ENCODE measurements around the gene RNASE1. TPM values are rescaled to one million over a fixed set of nuclear protein-coding genes. Genes with fewer than 3 reads are reported as not detected.
"Not testable (repeated sequence)": the region's sequence is repeated elsewhere in the genome, so short reads cannot be mapped to it uniquely, and the experiment has no call there.

RNASE1 gene
- total RNA-seq, 2 experiments from 2014 or later = not detected

DNA sequence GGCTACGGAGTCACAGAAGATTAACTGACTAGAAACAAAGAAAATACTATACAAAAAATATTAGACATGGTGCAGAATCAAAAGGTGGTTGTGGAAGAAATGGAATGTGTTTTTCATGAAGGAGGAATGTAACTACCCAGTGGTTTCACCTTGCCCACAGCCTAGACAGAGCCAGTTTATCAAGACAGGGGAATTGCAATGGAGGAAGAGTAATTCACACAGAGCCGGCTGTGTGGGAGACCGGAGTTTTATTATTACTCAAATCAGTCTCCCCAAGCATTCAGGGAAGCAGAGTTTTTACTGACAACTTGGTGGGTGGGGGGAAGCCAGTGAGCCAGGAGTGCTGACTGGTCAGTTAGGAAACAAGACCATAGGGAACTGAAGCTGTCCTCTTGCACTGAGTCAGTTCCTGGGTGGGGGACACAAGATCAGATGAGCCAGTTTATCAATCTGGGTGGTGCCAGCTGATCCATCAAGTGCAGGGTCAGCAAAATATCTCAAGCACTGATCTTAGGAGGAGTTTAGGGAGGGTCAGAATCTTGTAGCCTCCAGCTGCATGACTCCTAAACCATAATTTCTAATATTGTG lies 19.0 kb upstream of the RNASE1 start:
- not testable (repeated sequence) for ATAC-seq; H3K27ac Mint-ChIP-seq; H3K9me3 Mint-ChIP-seq (ENCODE audit: low read depth); H3K4me3 Mint-ChIP-seq; H3K36me3 Mint-ChIP-seq; H3K4me1 Mint-ChIP-seq; DNase-seq
- peaks cover 25% of the 10 kb centered on the region for H3K27me3 Mint-ChIP-seq
- CTCF ChIA-PET = interaction anchor here (1.2 kb wide), 1 partner anchor 131 kb away, joined by 3 read pairs; no protein-coding TSS in a partner anchor

GRCh38 chr14:20820063-20820904 lies 17.6 kb upstream of the RNASE1 start:
- DNase-seq (no peak), ATAC-seq (no peak)
- Mint-ChIP-seq H3K27ac (no peak overlapping the region), H3K4me3 (no peak overlapping the region), H3K27me3 (peaks cover 25% of the 10 kb centered on the region), H3K36me3 (no peaks in the 10 kb centered on the region), H3K9me3 (ENCODE audit: low read depth) (no peaks in the 10 kb centered on the region), H3K4me1 (no peaks in the 10 kb centered on the region)
- CTCF ChIA-PET = no interaction called here

DNA sequence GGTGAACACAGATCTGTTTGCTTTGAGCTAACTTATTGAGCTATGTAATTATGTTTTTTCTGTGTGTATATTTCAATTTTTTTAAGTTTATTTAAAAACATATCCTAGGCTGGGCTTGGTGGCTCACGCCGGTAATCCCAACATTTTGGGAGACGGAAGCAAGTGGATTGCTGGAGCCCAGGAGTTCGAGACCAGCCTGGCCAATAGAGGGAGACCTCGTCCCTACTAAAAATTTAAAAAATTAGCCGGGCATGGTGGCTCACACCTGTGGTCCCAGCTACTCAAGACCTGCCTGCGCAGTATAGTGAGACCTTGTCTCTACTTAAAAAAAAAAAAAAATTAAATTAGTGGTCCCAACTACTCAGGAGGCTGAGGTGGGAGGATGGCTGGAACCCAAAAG lies 16.2 kb upstream of the RNASE1 start:
- peaks cover 19% of the 10 kb centered on the region for H3K27me3 Mint-ChIP-seq
- no peaks in the 10 kb centered on the region for H3K4me1 Mint-ChIP-seq
- no peak overlapping the region for H3K27ac Mint-ChIP-seq
- no peak for DNase-seq
- H3K4me3 Mint-ChIP-seq = no peak overlapping the region
- CTCF ChIA-PET = no interaction called here
- ATAC-seq = no peak
- H3K36me3 Mint-ChIP-seq = no peaks in the 10 kb centered on the region
- no peaks in the 10 kb centered on the region for H3K9me3 Mint-ChIP-seq (ENCODE audit: low read depth)

DNA sequence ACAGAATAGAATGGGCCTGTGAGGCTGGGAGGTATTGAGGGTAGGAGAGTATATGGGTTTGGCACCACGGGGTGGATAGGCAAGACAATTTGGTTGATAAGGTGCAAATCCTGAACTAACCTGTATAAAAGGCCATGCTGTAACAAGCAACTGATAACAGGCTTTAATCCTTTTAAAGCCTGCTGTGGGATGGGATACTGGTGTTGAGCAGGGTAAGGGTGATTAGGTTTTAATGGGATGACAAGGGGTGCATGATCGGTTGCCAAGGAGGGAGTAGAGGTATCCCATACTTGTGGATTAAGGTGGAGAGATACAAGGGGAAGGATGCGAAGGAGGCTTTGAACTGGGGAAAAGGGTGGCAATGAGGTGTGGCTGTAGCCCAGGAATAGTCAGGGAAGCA lies 13.3 kb upstream of the RNASE1 start:
- H3K9me3 Mint-ChIP-seq (ENCODE audit: low read depth); CTCF ChIA-PET; H3K4me1 Mint-ChIP-seq; H3K4me3 Mint-ChIP-seq; DNase-seq; H3K27ac Mint-ChIP-seq; ATAC-seq; H3K36me3 Mint-ChIP-seq; H3K27me3 Mint-ChIP-seq: not testable (repeated sequence)

DNA sequence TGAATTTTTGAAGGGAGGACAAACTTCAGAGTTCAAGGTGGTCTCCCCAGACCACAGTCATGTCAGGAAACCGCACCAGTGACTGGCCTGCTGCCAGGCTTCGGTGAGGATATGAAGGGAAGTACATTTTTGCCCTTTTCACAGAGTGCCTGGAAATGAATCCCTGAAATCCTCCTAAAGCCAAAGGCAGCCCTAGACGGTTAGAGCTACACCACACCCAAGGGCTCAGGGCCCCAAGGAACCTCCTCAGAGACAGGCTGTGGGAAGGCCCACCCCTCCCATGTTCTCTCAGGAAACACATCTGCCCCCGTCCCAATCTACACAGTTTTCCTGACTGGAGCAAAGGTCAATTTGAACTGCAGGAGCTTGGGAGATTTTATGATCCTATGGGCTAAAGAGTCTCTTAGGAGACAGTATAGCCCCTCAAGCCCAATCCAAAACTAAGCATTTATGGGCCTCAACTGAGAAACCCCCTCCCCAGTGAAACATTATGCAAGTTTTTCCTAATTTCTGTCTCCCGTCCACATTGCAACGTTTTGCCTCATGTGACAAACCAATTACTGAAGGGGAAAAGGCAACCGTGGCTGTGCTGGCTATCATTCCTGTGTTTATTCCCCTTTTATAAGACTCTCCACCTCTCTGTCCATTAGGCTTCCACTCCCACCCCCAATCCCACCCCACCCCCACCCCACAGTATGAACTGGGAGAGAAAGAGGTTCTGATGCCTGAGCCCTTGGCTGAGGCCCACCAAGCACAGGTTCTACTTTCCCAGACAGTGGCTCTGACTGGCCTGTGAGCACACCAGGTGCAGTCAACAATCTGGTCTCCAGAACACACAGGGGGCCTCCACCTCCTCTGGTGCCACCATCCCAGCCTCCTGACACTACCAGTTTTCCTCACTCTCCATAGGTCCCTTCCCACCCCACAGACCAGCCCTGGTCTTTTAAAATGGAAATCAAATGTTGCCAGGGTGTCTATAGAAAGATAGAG lies 9.6 kb upstream of the RNASE1 start:
- no peak overlapping the region for H3K27ac Mint-ChIP-seq
- no peak overlapping the region for H3K4me3 Mint-ChIP-seq
- no peak for DNase-seq
- peaks cover 19% of the 10 kb centered on the region for H3K27me3 Mint-ChIP-seq
- no peaks in the 10 kb centered on the region for H3K9me3 Mint-ChIP-seq (ENCODE audit: low read depth)
- H3K36me3 Mint-ChIP-seq = no peaks in the 10 kb centered on the region
- ATAC-seq = no peak
- no peaks in the 10 kb centered on the region for H3K4me1 Mint-ChIP-seq
- CTCF ChIA-PET = no interaction called here

DNA sequence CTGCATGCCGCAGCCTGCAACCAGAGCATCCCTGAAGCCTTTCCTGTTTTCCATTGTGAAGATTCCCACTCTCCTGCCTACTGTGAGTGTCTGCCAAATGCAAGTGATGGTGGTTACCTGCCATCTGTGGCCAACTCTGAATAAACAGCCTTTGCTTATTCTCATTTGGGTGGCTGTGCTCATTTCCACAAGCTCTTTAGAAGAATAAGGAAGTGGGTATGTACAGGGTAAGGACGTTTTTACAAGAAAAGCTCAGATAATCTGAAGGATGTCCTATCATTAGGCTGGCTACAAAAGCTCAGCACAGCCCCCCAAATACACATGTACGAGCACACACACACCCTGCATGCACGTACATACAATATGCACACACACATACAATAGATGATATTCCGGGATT lies 7.3 kb upstream of the RNASE1 start:
- H3K36me3 Mint-ChIP-seq = no peaks in the 10 kb centered on the region
- ATAC-seq (no peak), DNase-seq (no peak)
- no peak overlapping the region for H3K27ac Mint-ChIP-seq
- H3K9me3 Mint-ChIP-seq (ENCODE audit: low read depth) = no peaks in the 10 kb centered on the region
- peaks cover 34% of the 10 kb centered on the region for H3K27me3 Mint-ChIP-seq
- H3K4me1 Mint-ChIP-seq = no peaks in the 10 kb centered on the region
- no peak overlapping the region for H3K4me3 Mint-ChIP-seq
- CTCF ChIA-PET = no interaction called here

DNA sequence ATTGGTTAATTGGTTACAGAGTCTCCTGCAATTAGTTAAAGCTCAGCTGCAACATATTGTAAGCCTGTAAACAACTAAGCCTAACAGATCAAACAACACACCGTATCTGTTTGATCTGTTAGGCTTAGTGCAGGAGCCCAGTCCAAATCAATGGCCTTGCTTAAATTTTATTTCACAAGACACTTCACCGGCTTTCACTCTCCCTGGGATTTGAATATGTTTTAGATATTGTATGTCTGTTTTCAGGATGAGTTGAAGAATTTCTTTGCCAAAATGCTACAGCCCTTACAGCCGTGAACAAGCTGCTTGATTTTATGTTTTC lies 5.5 kb upstream of the RNASE1 start:
- Mint-ChIP-seq H3K9me3 (ENCODE audit: low read depth) (no peaks in the 10 kb centered on the region), H3K27ac (no peak overlapping the region), H3K4me3 (no peak overlapping the region), H3K27me3 (peaks cover 37% of the 10 kb centered on the region), H3K36me3 (no peaks in the 10 kb centered on the region), H3K4me1 (no peaks in the 10 kb centered on the region)
- CTCF ChIA-PET = interaction anchor here (1.3 kb wide), 1 partner anchor 9 kb away, joined by 3 read pairs; no protein-coding TSS in a partner anchor
- DNase-seq = no peak
- ATAC-seq = no peak

GRCh38 chr14:20807304-20808161 lies 4.9 kb upstream of the RNASE1 start:
- H3K36me3 Mint-ChIP-seq = no peaks in the 10 kb centered on the region
- no peaks in the 10 kb centered on the region for H3K4me1 Mint-ChIP-seq
- CTCF ChIA-PET = interaction anchor here (1.3 kb wide), 1 partner anchor 8 kb away, joined by 3 read pairs; no protein-coding TSS in a partner anchor
- H3K27ac Mint-ChIP-seq = no peak overlapping the region
- ATAC-seq = no peak
- H3K9me3 Mint-ChIP-seq (ENCODE audit: low read depth) = no peaks in the 10 kb centered on the region
- no peak overlapping the region for H3K4me3 Mint-ChIP-seq
- peaks cover 37% of the 10 kb centered on the region for H3K27me3 Mint-ChIP-seq
- no peak for DNase-seq

DNA sequence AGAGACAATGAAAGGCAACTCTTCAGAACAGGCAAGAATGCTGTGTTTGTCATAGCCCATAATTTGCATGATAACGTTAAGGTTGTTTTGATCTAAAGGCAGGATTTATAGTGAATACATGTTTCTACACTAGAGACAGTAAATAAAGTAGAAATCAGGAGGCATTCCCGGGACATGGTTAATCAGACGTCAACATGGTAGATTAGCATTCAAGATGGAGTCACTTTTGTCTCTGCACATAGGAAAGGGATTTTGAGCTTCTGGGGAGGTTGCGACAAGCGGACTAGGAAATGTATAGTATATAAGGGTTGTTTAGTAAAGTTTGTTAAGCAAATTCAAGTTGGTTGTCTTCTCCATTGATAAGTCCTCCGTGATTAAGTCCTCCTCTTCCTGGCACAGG lies 2.8 kb upstream of the RNASE1 start:
- DNase-seq (no peak), ATAC-seq (no peak)
- no peak overlapping the region for H3K4me3 Mint-ChIP-seq
- H3K4me1 Mint-ChIP-seq = peaks cover 11% of the 10 kb centered on the region
- no peaks in the 10 kb centered on the region for H3K9me3 Mint-ChIP-seq (ENCODE audit: low read depth)
- H3K27me3 Mint-ChIP-seq = peaks cover 46% of the 10 kb centered on the region
- H3K27ac Mint-ChIP-seq = no peak overlapping the region
- H3K36me3 Mint-ChIP-seq = no peaks in the 10 kb centered on the region
- CTCF ChIA-PET = no interaction called here

GRCh38 chr14:20803223-20803622 lies 579 bp upstream of the RNASE1 start:
- ATAC-seq (no peak), DNase-seq (no peak)
- Mint-ChIP-seq H3K4me1 (peaks cover 11% of the 10 kb centered on the region), H3K36me3 (no peaks in the 10 kb centered on the region), H3K27ac (no peak overlapping the region), H3K9me3 (ENCODE audit: low read depth) (no peaks in the 10 kb centered on the region), H3K27me3 (peaks cover 45% of the 10 kb centered on the region), H3K4me3 (no peak overlapping the region)
- CTCF ChIA-PET = no interaction called here

DNA sequence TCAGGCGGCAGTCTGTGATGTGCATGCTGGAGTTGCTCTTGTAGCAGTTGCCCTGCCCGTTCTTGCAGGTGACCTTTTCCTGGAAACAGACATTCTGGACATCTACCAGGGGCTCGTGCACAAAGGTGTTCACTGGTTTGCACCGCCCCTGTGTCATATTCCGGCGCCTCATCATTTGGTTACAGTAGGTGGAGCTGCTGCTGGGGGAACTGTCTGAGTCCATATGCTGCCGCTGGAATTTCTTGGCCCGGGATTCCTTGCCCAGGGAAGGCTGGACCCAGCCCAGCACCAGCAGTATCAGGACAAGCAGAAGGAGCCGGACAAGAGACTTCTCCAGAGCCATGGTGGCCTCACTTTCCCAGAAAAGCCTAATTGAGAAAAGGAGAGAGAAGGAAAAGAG lies 918 bp downstream of the RNASE1 start:
- CTCF ChIA-PET = no interaction called here
- no peaks in the 10 kb centered on the region for H3K36me3 Mint-ChIP-seq
- peaks cover 11% of the 10 kb centered on the region for H3K4me1 Mint-ChIP-seq
- ATAC-seq (no peak), DNase-seq (no peak)
- no peak overlapping the region for H3K4me3 Mint-ChIP-seq
- no peak overlapping the region for H3K27ac Mint-ChIP-seq
- peaks cover 32% of the 10 kb centered on the region for H3K27me3 Mint-ChIP-seq
- no peaks in the 10 kb centered on the region for H3K9me3 Mint-ChIP-seq (ENCODE audit: low read depth)

GRCh38 chr14:20799892-20800544 lies 2.6 kb downstream of the RNASE1 start:
- DNase-seq = no peak
- Mint-ChIP-seq H3K4me1 (peaks cover 11% of the 10 kb centered on the region), H3K9me3 (ENCODE audit: low read depth) (no peaks in the 10 kb centered on the region), H3K27me3 (peaks cover 17% of the 10 kb centered on the region), H3K27ac (no peak overlapping the region), H3K4me3 (no peak overlapping the region), H3K36me3 (no peaks in the 10 kb centered on the region)
- CTCF ChIA-PET = interaction anchor here (1.0 to 1.6 kb wide), 2 partner anchors 7 to 74 kb away, joined by 3 read pairs; no protein-coding TSS in a partner anchor
- ATAC-seq = no peak

Measured in activated CD8-positive, alpha-beta memory T cell treated with anti-CD3 and anti-CD28 coated beads, Interleukin-2, amount 10 ng/mL, durations not matched to agents 7 days and 5 days (primary cell).